ENCODE results near the gene TPPP.

Gene TPPP

DNA sequence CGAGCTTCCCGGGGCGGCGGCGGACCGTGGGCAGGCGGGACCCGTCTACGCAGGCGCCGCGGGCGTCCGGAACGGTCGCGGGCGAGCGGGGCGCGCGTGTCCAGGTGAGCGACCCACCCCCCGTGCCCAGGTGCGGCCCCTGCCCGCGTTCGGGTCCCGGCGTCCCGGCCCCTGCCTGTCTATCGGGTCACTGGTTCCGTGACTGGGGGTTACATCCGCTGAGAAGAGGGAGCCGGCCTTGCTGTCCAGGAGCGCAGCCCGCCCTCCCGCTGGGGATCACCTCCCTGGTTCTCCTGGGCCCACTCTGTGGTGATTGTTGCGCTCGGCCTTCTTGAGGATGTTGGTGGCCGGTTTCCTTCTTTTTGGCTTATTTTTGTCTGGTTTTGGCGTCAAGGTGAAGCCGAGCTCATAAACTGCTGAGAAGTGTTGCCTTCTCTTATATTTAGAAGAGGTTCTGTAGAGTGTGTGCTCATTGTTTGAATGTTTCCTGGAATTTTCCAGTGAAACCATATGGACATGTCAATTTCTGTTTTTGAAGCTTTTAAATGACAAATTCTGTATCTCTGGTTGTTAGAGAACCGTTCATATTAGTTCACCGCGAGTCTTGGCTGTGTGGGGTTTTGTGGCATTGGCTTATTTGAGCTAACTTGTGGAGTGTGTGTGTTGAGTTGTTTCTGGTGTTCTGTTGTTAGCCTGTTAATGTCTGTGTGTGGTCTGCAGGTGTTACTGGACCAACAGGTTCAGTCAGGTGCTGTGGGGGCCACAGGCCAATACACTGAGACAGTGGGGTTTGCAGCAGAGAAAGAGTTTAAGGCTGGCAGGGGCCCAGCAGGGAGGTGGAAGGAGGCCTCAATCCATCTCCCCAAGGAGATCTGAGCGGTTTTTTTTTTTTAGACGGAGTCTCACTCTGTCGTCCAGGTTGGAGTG, 80.4 kb downstream of the TPPP start:
- no peak for DNase-seq (ENCODE audit: low read depth)
- TF ChIP-seq, protein P1, sequence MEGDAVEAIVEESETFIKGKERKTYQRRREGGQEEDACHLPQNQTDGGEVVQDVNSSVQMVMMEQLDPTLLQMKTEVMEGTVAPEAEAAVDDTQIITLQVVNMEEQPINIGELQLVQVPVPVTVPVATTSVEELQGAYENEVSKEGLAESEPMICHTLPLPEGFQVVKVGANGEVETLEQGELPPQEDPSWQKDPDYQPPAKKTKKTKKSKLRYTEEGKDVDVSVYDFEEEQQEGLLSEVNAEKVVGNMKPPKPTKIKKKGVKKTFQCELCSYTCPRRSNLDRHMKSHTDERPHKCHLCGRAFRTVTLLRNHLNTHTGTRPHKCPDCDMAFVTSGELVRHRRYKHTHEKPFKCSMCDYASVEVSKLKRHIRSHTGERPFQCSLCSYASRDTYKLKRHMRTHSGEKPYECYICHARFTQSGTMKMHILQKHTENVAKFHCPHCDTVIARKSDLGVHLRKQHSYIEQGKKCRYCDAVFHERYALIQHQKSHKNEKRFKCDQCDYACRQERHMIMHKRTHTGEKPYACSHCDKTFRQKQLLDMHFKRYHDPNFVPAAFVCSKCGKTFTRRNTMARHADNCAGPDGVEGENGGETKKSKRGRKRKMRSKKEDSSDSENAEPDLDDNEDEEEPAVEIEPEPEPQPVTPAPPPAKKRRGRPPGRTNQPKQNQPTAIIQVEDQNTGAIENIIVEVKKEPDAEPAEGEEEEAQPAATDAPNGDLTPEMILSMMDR (IDR thresholded peaks at IDR 0.05; ENCODE audit: control insufficient read depth, extremely low read depth, insufficient read depth) = no peak
- H3K4me3 ChIP-seq (ENCODE audit: low read depth, low read length) = peak overlapping the region; percentile 72

DNA sequence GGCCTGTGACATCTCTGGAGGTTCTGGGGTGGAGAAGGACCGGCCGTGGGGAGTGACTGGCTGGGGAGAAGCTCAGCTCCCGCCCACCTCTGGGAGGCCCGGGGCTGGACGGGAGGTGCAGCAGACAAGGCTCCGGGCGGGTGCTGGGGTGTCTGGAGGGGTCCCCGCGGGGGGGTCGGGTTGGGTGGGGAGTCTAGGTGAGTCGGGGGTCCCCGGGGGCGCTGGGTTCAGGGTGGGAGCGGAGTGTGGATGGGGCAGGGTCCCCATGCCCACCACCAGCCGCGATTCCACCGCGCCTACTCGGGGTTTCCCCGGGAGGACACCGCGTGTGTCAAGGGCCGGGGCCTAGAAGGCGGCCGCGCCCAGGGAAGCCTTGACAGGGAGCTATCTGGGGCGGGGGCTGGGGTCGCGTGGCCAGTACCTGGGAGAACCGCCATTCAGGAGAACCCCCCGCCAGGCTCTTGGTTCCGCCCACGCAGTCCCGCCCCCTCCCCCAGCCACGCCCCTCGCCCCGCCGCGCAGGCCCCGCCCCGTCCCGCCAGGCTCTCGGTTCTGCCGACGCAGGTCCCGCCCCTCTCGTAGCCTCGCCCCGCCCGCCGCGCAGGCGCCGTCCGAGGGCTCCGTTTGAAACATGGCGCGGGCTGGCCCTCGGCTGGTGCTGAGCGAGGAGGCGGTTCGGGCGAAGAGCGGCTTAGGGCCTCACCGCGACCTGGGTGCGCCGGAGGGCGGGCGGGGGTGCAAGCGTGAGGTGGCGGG, 81.2 kb downstream of the TPPP start, which contains the start of gene CEP72:
CEP72 (plus strand) TSS at position 610 of the 756 bp plus-strand sequence; CDS start at position 632, 22 bp downstream.
- peak within 1 kb of the TSS; percentile 72 for H3K4me3 ChIP-seq (ENCODE audit: low read depth, low read length)
- TF ChIP-seq, protein P1 (IDR thresholded peaks at IDR 0.05; ENCODE audit: control insufficient read depth, extremely low read depth, insufficient read depth) = no peak
- peak; percentile 26 for DNase-seq (ENCODE audit: low read depth)

DNA sequence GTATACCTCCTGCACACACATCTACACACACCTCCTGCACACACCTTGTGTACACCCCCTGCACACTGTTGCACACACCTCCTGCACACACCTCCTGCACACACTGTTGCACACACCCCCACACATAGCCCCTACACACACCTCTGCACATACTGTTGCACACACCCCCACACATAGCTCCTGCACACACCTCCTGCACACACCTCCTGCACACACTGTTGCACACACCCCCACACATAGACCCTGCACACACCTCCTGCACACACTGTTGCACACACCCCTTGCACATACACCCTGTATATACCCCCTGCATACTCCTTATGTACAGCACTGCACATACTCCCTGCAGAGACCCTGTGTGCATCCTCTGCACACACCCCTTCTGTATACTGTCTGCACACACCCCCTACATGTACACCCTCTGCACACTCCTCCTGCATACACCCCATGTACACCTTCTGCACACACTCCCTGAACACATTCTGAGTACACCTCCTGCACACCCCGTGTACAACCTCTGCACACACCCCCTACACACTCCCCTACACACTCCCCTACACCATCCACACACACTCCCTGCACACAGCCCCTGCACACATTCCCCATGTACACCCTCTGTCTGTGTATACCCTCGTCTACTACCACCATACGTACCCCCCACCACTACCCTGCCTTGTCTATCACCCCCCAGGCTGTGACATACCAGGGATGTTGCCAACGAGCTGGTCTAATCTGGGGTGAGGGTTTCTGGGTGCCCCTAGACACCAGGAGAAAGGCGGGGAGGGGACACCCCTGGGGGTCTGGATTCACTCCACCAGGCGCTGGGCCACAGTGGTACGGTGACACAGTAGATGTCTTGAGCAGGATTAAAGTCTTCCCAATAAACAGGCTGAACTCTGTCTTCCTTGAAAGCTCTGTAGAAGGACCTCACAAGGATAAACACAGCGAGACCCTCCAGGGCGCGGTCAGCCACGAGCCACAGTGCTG, 82.1 kb downstream of the TPPP start:
- H3K4me3 ChIP-seq (ENCODE audit: low read depth, low read length) = peak overlapping the region; percentile 72
- TF ChIP-seq, protein P1 (IDR thresholded peaks at IDR 0.05; ENCODE audit: control insufficient read depth, extremely low read depth, insufficient read depth) = no peak
- DNase-seq (ENCODE audit: low read depth) = no peak

DNA sequence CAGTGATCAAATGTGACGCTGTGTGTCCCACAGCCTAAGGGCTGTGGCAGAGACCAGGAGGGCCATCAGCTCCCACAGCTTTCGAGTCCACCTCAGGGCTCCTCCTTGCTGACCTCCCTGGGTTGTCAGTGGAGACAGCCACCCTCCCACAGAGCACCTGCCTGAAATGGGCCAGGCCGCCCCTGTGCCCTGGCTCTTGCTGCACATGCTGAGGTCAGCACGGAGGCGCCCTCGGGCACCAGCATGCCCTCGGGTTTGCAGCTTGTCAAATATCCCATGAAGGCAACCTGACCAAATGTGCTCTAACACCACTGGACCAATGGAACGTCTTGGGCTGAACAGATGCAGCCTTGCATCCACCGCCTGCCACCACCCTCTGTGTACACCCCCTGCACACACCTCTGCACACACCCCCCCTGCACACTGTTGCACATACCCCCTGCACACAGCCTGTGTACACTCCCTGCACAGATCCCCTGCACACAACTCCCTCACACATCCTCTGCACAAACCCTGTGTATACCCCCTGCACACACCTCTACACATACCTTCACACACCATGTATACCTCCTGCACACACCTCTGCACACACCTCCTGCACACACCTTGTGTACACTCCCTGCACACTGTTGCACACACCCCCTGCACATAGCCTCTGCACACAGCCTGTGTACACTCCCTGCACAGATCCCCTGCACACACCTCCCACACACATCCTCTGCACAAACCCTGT, 83.0 kb downstream of the TPPP start:
- no peak for DNase-seq (ENCODE audit: low read depth)
- no peak overlapping the region for H3K4me3 ChIP-seq (ENCODE audit: low read depth, low read length)
- TF ChIP-seq, protein P1 (IDR thresholded peaks at IDR 0.05; ENCODE audit: control insufficient read depth, extremely low read depth, insufficient read depth) = no peak
